Endothelial cell of hepatic sinusoid (primary cell): ENCODE results near the gene OR2AT4.
"Not testable (repeated sequence)": the region's sequence is repeated elsewhere in the genome, so short reads cannot be mapped to it uniquely, and the experiment has no call there.

Experiments
- in situ Hi-C: cut with HindIII; loops from 2 replicates; pipeline ENCODE4 v1.10.0; 2017; ENCODE audit warnings: low sequenced_read_pairs

OR2AT4 gene

DNA sequence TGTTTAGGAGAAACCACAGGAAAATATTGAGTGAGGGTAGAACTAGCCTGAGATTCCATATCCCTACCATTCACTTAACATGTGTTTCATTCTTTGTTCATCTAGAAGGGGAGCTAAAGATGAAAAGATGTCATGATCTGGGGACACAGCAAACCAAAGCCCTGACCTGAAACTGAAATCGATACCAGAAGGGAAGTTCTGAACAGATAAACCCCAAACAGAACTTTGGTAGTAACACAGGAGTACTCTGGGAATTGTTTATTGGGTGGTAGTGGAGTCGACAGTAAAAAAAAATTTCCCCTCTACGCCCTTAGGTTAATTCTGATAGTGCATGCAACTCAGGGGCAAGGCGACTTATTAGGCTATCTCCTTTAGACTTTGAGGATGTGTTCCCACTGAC is 27.2 kb downstream of the OR2AT4 start:
- in situ Hi-C loops = no loop called here

DNA sequence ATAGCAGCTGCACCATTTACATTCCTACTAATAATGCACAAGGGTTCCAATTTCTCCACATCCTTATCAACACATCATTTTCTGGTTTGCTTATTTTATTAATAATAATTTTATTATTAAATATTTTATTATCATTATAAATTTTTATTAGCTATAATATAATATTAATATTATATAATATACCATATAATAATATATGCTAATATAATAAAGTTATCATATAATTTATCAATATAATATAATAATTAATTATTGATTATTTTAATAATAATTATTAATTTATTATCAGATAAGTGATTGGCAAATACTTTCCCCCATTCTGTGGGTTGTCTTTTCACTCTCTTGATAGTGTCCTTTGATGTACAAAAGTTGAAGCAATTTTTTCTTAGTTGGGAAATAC is 27.7 kb downstream of the OR2AT4 start:
- in situ Hi-C loops = no loop called here

- in situ Hi-C loops = no loop called here
Measured at GRCh38 chr11:75068559-75068958, 28.1 kb downstream of the OR2AT4 start.

- in situ Hi-C loops = no loop called here
Measured at GRCh38 chr11:75066061-75066460, 30.6 kb downstream of the OR2AT4 start.

DNA sequence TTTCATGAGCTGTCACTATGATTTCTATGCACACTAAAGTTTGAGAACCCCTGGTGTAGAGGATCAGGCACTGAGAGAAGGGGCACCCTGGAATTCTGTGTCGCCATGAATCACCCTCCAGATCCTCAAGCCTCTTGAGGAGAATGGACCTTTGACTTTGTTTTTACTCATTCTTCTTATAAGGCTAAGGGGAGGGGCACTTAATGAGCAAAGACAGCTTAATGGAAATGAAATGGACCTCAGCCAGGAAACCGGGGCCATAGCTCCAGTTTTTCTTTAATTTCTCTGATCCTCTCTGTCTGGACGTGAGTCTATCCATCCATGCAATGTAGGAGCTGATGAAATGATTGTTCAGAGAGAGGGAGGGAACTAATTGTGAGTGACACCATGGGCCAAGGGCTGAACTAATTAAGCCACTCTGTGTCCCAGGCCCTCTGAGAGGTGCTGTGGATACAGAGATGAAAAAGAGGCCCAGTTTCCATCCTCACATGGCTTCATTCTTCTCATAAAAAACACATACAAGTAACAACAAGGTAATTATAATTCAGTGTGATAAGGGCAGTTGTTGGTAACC is 32.8 kb downstream of the OR2AT4 start:
- in situ Hi-C loops = no loop called here

DNA sequence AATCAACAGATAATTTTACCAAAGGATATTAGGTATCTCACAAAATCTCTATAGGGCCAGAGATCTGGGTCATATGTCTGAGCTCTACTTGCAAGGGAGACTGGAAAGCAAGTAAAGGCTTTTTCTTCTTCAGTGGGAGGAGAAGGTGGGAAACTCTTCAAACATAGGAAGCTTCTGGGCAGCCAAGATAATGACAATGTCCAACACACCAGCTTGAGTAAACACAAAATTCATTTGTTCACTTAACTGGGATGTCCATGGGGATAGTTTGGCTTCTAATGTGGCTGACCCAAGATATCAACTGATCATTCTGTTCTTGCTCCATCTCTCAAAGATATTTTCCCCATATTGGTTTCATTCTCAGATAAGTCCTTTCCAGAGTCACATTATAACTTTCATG is 37.4 kb downstream of the OR2AT4 start:
- in situ Hi-C loops = no loop called here

DNA sequence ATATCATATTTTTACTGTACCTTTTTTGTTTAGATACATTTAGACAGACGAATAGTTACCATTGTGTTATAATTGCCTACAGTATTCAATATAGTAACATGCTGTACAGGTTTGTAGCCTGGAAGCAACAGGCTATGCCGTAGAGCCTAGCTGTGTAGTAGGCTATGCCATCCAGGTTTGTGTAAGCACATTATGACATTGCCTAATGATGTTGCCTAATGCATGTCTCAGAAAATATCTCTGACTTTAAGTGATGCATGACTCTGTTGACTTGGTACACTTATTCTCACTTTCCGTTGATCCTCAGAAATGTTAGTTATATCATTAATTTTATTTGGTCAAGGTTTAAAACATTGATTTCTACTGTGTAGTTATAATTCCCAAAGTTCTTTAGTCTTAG is 39.9 kb downstream of the OR2AT4 start:
- in situ Hi-C loops = no loop called here

DNA sequence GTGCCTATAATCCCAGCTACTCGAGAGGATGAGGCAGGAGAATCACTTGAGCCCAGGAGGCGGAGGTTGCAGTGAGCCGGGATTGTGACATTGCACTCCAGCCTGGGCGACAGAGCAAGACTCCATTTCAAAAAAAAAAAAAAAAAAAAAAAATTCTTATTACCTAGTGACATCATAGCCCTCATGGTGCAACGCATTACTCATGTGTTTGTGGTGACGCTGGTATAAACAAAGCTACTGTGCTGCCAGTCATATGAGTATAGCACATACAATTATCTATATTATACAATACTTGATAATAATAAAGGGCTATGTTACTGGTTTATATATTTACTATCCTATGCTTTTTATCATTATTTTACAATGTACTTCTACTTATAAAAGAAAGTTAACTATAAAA is 41.2 kb downstream of the OR2AT4 start:
- in situ Hi-C loops = no loop called here

DNA sequence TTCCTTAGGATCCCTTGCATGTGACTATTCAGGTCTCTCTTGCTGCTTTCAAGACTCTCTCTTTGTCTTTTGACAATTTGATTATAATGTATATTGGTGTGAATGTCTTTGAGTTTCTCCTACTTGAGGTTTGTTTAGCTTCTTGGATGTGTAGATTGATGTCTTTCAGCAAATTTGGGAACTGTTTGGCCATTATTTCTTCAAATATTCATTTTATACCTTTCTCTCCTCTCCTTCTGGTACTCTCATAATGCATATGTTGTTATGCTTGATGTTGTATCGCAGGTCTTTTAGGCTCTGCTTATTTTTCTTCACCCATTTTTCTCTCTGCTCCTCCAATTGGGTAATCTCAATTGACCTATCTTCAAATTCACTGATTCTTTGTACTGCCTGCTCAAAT is 44.2 kb downstream of the OR2AT4 start:
- in situ Hi-C loops = no loop called here

DNA sequence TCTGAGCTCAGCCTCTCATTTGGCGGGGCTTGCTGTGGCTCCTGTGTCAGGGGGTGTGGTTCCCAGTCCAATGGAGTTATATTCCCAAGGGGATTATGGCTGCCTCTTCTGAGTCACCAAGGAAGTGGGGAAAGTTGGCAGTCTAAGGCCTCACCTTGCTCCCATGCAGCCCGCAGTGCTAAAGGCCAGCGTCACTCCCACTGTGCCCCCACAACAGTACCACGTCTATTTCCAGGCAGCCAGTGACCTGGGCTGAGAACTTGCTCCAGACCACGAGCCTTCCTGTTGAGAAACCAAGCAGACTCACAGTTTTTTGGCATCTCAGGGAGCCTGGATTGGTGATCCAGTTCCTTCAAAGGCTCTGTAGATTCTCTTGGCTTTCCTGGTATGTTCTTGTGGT is 45.6 kb downstream of the OR2AT4 start:
- in situ Hi-C loops = no loop called here

GRCh38 chr11:75050516-75050915 is 46.2 kb downstream of the OR2AT4 start:
- in situ Hi-C loops = no loop called here

DNA sequence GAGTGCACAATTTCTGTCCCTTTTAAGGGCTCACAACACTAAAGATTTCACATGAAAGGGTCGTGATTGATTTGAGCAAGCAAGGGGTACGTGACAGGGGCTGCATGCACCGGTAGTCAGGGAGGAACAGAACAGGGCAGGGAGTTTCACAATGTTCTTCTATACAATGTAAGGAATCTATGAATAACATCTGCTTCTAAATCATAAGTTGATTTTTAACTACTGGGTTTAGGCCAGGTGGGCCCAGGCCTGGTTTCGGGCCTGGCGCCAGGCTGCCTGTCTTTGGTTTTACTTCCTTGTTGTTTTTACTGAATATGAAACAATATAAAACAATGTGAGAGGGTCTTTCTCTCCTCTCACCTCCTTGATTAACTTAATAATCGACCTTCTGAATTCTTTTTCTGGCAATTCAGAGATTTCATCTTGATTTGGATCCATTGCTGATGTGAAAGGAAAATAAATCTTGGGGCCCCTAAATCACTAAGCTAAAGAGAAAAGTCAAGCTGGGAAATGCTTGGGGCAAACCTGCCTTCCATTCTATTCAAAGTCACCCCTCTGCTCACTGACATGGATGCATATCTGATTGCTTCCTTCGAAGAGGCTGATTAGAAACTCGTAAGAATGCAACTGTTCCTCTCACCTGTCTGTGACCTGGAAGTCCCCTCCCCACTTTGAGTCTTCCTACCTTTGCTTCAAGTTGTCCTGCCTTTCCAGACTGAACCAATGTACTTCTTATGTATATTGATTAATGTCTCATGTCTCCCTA is 47.0 kb downstream of the OR2AT4 start:
- in situ Hi-C loops = not testable (repeated sequence)

- in situ Hi-C loops = no loop called here
Measured at GRCh38 chr11:75047191-75047590, 49.5 kb downstream of the OR2AT4 start.

- in situ Hi-C loops = not testable (repeated sequence)
Measured at GRCh38 chr11:75046668-75047067, 50.0 kb downstream of the OR2AT4 start.

- in situ Hi-C loops = not testable (repeated sequence)
Measured at GRCh38 chr11:75044381-75045170, 52.1 kb downstream of the OR2AT4 start.

GRCh38 chr11:75041821-75042220 is 54.9 kb downstream of the OR2AT4 start:
- in situ Hi-C loops = not testable (repeated sequence)

DNA sequence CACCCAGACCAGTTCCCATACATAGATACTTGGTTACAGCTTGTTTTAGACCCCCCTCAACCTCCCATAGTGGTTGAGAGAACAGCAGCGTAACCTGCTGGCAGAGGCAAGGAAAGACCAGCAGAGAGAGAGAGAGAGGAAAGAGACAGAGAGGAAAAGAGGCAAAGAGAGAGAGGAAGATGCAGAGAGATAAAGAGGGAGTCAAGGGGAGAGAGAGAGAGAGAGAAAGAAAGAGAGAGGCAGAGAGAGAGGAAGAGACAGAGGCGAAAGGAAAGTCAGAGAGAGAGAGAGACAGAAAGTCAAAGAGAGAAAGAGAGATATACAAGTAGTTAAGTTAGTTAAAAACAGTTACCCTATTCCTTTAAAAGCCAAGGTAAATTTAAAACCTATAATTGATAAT is 55.4 kb downstream of the OR2AT4 start:
- in situ Hi-C loops = no loop called here

DNA sequence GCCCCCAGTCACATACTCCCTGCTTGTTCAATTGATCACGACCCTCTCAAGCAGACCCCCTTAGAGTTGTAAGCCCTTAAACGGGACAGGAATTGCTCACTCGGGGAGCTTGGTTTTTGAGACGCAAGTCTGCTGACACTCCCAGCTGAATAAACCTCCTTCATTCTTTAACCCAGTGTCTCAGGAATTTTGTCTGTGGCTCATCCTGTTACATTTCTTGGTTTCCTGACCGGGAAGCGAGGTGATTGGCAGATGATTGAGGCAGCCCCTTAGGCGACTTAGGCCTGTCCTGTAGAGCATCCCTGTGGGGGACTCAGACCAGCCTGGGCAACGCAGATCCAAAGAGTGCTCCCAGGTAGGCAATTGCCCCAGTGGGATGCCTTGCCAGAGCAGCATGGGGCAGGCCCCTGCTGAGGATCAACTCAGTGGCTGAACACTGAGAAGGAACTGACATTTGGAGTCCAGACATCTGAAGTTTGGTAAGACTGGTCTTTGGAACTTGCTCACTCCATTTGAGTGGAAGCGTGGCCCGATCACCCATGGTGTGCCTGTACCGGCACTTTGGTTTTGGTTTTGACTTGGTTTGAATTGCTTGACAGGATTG is 56.4 kb downstream of the OR2AT4 start:
- in situ Hi-C loops = no loop called here

GRCh38 chr11:75035911-75036565 is 60.6 kb downstream of the OR2AT4 start:
- in situ Hi-C loops = no loop called here

DNA sequence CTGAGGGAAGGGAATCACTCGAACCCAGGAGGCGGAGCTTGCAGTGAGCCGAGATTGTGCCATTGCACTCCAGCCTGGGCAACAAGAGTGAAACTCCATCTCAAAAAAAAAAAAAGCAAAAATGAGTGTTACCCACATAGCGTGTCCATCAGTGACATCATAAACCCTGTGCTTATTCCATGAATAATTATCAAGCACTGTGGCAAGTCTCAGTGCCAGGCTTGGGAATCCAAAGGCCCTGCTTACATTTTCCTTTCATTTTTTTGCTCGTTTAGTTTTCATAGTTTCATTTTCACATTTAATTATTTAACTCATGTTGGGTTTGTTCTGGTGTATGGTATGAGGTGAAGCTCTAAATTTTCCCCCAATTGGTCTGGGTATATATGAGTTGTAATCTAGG is 61.4 kb downstream of the OR2AT4 start:
- in situ Hi-C loops = no loop called here

GRCh38 chr11:75033916-75034315 is 62.8 kb downstream of the OR2AT4 start:
- in situ Hi-C loops = loop anchor here (5.0 kb wide), 1 partner anchor 97 kb away; no protein-coding TSS in a partner anchor
